ENCODE measurements around the gene TDRD3. TPM values are rescaled to one million over a fixed set of nuclear protein-coding genes. Genes with fewer than 3 reads are reported as not detected.

TDRD3 gene
- total RNA-seq, 1 donor from 2014 or later, result 18.5 TPM

DNA sequence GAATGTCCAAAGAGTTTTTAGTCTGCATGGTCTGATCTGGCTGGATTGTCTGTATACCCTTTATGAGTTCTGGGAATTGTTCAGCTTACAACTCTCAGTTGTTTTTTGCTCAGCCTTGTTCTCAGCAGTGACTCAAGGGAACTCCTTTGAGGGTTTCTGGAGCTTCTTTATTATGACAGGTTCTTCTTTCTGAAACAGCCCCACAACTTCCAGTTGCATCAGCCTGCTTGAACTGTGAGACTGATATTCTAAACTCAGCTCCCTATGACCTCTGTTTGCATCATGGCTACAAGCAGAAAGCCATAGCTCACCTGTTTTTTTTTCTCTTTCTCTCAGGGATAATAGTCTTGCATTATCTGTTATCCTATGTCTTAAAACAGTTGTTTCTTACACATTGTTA is 85.0 kb downstream of the TDRD3 start:
- Mint-ChIP-seq H3K9me3 (ENCODE audit: low read depth) (peaks cover 26% of the 10 kb centered on the region), H3K27me3 (ENCODE audit: low read depth) (no peaks in the 10 kb centered on the region), H3K4me3 (ENCODE audit: unreplicated experiment) (no peak overlapping the region), H3K36me3 (ENCODE audit: low read depth) (peaks cover 12% of the 10 kb centered on the region), H3K27ac (ENCODE audit: unreplicated experiment) (no peak overlapping the region), H3K4me1 (ENCODE audit: low read depth) (no peaks in the 10 kb centered on the region)
- no peak for DNase-seq (ENCODE audit: low spot score)
- TF ChIP-seq, protein P1, sequence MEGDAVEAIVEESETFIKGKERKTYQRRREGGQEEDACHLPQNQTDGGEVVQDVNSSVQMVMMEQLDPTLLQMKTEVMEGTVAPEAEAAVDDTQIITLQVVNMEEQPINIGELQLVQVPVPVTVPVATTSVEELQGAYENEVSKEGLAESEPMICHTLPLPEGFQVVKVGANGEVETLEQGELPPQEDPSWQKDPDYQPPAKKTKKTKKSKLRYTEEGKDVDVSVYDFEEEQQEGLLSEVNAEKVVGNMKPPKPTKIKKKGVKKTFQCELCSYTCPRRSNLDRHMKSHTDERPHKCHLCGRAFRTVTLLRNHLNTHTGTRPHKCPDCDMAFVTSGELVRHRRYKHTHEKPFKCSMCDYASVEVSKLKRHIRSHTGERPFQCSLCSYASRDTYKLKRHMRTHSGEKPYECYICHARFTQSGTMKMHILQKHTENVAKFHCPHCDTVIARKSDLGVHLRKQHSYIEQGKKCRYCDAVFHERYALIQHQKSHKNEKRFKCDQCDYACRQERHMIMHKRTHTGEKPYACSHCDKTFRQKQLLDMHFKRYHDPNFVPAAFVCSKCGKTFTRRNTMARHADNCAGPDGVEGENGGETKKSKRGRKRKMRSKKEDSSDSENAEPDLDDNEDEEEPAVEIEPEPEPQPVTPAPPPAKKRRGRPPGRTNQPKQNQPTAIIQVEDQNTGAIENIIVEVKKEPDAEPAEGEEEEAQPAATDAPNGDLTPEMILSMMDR (IDR thresholded peaks at IDR 0.05), result no peak

DNA sequence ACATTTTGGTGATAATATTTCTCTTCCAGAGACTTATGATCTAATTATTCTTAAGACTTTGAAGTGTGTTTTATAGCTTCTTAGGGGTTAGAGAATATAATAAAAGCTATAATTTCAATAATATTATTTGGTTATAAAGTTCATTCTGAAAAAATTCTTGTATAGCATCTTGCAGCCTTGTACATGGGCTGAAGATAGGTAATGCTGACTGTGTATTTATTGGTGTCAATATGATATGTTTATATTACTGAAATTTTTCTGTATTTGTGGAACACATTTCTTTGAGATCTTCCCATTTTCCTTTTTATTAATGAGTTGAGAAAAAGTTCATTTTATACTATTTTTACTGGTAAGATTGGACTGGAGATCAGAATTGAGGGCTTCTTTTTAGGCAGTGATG is 87.8 kb downstream of the TDRD3 start:
- Mint-ChIP-seq H3K27ac (ENCODE audit: unreplicated experiment) (no peak overlapping the region), H3K27me3 (ENCODE audit: low read depth) (no peaks in the 10 kb centered on the region), H3K4me1 (ENCODE audit: low read depth) (no peaks in the 10 kb centered on the region), H3K36me3 (ENCODE audit: low read depth) (peaks cover 13% of the 10 kb centered on the region), H3K4me3 (ENCODE audit: unreplicated experiment) (no peak overlapping the region), H3K9me3 (ENCODE audit: low read depth) (peaks cover 28% of the 10 kb centered on the region)
- TF ChIP-seq, protein P1 (IDR thresholded peaks at IDR 0.05), result no peak
- no peak for DNase-seq (ENCODE audit: low spot score)

DNA sequence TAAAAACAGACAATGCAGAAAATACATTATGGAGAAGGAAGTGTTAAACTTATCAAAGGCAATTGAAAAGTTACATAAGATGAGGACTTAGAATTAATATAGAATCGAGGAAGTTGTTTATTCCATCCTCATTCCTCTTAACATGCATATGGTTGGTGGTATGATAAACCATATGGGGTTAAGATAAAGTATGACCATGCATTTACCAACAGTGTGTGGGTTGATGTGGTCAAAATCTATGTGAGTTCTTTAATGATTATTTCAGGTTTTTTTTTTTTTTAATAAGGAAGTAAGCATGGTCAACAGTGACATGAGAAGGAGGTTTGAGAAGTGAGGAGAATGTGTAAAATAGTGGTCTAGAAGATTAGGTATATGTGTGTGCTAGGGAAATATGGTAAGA is 94.5 kb downstream of the TDRD3 start:
- no peak overlapping the region for H3K27ac Mint-ChIP-seq (ENCODE audit: unreplicated experiment)
- no peak for DNase-seq (ENCODE audit: low spot score)
- peaks cover 15% of the 10 kb centered on the region for H3K9me3 Mint-ChIP-seq (ENCODE audit: low read depth)
- no peaks in the 10 kb centered on the region for H3K27me3 Mint-ChIP-seq (ENCODE audit: low read depth)
- peaks cover 18% of the 10 kb centered on the region for H3K36me3 Mint-ChIP-seq (ENCODE audit: low read depth)
- TF ChIP-seq, protein P1 (IDR thresholded peaks at IDR 0.05), result no peak
- no peaks in the 10 kb centered on the region for H3K4me1 Mint-ChIP-seq (ENCODE audit: low read depth)
- H3K4me3 Mint-ChIP-seq (ENCODE audit: unreplicated experiment), result no peak overlapping the region

DNA sequence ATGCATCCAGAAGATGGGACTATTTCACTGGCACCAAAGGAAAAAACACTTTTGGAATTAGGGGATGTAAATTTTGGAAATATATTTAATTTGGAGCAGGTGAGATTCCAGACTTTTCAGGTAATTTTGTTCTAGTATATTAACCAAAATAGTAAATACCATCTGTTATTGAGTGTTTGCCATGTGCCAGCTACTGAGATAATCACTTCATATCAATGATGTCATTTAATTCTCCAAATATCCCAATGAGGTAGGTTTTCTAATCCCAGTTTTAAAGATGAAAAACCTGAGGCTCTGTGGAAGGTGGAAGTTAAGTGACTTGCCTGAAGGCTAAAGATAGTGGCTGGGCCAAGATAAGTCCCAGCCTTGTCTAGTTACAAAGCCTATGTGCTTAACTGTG is 95.2 kb downstream of the TDRD3 start:
- Mint-ChIP-seq H3K4me1 (ENCODE audit: low read depth) (no peaks in the 10 kb centered on the region), H3K27me3 (ENCODE audit: low read depth) (no peaks in the 10 kb centered on the region), H3K36me3 (ENCODE audit: low read depth) (peaks cover 19% of the 10 kb centered on the region)

DNA sequence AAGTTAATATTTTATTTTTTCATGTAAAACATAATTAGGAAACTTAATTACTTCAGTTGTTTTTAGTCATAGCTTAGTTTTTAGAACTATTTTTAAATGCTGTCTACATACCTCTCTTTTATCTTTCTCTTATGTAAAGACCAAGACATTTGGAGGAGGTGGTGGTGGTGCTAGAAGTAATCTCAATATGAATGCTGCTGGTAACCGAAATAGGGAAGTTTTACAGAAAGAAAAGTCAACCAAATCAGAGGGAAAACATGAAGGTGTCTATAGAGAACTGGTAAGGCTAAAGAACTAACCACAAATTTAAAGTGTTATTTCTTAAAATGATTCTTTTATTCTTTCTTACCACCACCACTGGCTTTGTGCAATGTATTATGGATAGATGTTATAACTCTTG is 97.3 kb downstream of the TDRD3 start:
- Mint-ChIP-seq H3K4me3 (ENCODE audit: unreplicated experiment) (no peak overlapping the region), H3K27me3 (ENCODE audit: low read depth) (no peaks in the 10 kb centered on the region), H3K9me3 (ENCODE audit: low read depth) (peaks cover 5% of the 10 kb centered on the region), H3K27ac (ENCODE audit: unreplicated experiment) (no peak overlapping the region), H3K36me3 (ENCODE audit: low read depth) (peaks cover 20% of the 10 kb centered on the region), H3K4me1 (ENCODE audit: low read depth) (no peaks in the 10 kb centered on the region)
- TF ChIP-seq, protein P1 (IDR thresholded peaks at IDR 0.05), result no peak
- no peak for DNase-seq (ENCODE audit: low spot score)

More for the DNA sequence above, 95.2 kb downstream of the TDRD3 start:
- Mint-ChIP-seq H3K9me3 (ENCODE audit: low read depth) (peaks cover 15% of the 10 kb centered on the region), H3K27ac (ENCODE audit: unreplicated experiment) (no peak overlapping the region), H3K4me3 (ENCODE audit: unreplicated experiment) (no peak overlapping the region)
- TF ChIP-seq, protein P1 (IDR thresholded peaks at IDR 0.05), result no peak
- no peak for DNase-seq (ENCODE audit: low spot score)

Data from chondrocyte (in vitro differentiated cells).